ENCODE measurements around the gene ATXN10. TPM values are rescaled to one million over a fixed set of nuclear protein-coding genes. Genes with fewer than 3 reads are reported as not detected.

The ATXN10 gene
- total RNA-seq, 1 experiment from 2014 or later, result 303 TPM

- CTCF ChIA-PET, result no interaction called here
- no peaks in the 10 kb centered on the region for H3K79me2 ChIP-seq (ENCODE audit: low read depth)
- H3K4me2 ChIP-seq, result no peak overlapping the region
- no peaks in the 10 kb centered on the region for H4K20me1 ChIP-seq (ENCODE audit: insufficient read depth)
- no peak overlapping the region for H3K4me3 ChIP-seq
- no peak overlapping the region for H2AFZ ChIP-seq
- H3F3A ChIP-seq (ENCODE audit: insufficient read depth, low read depth), result peaks cover 13% of the 10 kb centered on the region
- no peaks in the 10 kb centered on the region for H3K4me1 ChIP-seq (replicated peaks; ENCODE audit: insufficient read depth)
- H3K9me3 ChIP-seq (ENCODE audit: insufficient read depth, low read depth), result peaks cover 10% of the 10 kb centered on the region
- no peaks in the 10 kb centered on the region for H3K27me3 ChIP-seq (ENCODE audit: insufficient read depth, low read depth)
- DNase-seq, result no peak
- no TSS peak for BruUV-seq (replicated peaks)
- POLR2A ChIA-PET (ENCODE audit: unreplicated experiment), result interaction anchor here (0.6 kb wide), 1 partner anchor 341 kb away, joined by 3 read pairs; no protein-coding TSS in a partner anchor
- H3K36me3 ChIP-seq (ENCODE audit: low read depth), result peaks cover 10% of the 10 kb centered on the region
- intact Hi-C loops (cut with micrococcal nuclease; ENCODE audit: unreplicated experiment), result no loop called here
- TF ChIP-seq, protein P1, sequence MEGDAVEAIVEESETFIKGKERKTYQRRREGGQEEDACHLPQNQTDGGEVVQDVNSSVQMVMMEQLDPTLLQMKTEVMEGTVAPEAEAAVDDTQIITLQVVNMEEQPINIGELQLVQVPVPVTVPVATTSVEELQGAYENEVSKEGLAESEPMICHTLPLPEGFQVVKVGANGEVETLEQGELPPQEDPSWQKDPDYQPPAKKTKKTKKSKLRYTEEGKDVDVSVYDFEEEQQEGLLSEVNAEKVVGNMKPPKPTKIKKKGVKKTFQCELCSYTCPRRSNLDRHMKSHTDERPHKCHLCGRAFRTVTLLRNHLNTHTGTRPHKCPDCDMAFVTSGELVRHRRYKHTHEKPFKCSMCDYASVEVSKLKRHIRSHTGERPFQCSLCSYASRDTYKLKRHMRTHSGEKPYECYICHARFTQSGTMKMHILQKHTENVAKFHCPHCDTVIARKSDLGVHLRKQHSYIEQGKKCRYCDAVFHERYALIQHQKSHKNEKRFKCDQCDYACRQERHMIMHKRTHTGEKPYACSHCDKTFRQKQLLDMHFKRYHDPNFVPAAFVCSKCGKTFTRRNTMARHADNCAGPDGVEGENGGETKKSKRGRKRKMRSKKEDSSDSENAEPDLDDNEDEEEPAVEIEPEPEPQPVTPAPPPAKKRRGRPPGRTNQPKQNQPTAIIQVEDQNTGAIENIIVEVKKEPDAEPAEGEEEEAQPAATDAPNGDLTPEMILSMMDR (conservative IDR thresholded peaks at IDR 0.05), result no peak
- TF ChIP-seq EZH2 (IDR thresholded peaks at IDR 0.05; ENCODE audit: low read depth), result no peak
- H3K9me2 ChIP-seq (ENCODE audit: insufficient read depth), result no peaks in the 10 kb centered on the region
- no peak overlapping the region for H3K27ac ChIP-seq
These were observed 185.9 kb downstream of the ATXN10 start for GRCh38 chr22:45857519-45857918.

GRCh38 chr22:45859231-45860161, 187.9 kb downstream of the ATXN10 start:
- CTCF ChIA-PET, result no interaction called here
- no peak overlapping the region for H3K4me2 ChIP-seq
- no peaks in the 10 kb centered on the region for H3K79me2 ChIP-seq (ENCODE audit: low read depth)
- intact Hi-C loops (cut with micrococcal nuclease; ENCODE audit: unreplicated experiment), result no loop called here
- no peaks in the 10 kb centered on the region for H4K20me1 ChIP-seq (ENCODE audit: insufficient read depth)
- TF ChIP-seq, protein P1 (conservative IDR thresholded peaks at IDR 0.05), result no peak
- TF ChIP-seq EZH2 (IDR thresholded peaks at IDR 0.05; ENCODE audit: low read depth), result no peak
- BruUV-seq (replicated peaks), result no TSS peak
- H3K9me2 ChIP-seq (ENCODE audit: insufficient read depth), result no peaks in the 10 kb centered on the region
- POLR2A ChIA-PET (ENCODE audit: unreplicated experiment), result no interaction called here
- DNase-seq, result peak in 1 of 2 experiments; percentile 67
- no peaks in the 10 kb centered on the region for H3K27me3 ChIP-seq (ENCODE audit: insufficient read depth, low read depth)
- no peak overlapping the region for H3K27ac ChIP-seq
- H3K36me3 ChIP-seq (ENCODE audit: low read depth), result no peaks in the 10 kb centered on the region
- no peak overlapping the region for H3K4me3 ChIP-seq
- no peaks in the 10 kb centered on the region for H3K9me3 ChIP-seq (ENCODE audit: insufficient read depth, low read depth)
- H2AFZ ChIP-seq, result no peak overlapping the region
- peaks cover 7% of the 10 kb centered on the region; the same call in 1 of the 2 replicates for H3K4me1 ChIP-seq (replicated peaks; ENCODE audit: insufficient read depth)
- peaks cover 22% of the 10 kb centered on the region for H3F3A ChIP-seq (ENCODE audit: insufficient read depth, low read depth)

- POLR2A ChIA-PET (ENCODE audit: unreplicated experiment), result no interaction called here
- H3K4me3 ChIP-seq, result no peak overlapping the region
- no peaks in the 10 kb centered on the region for H3K79me2 ChIP-seq (ENCODE audit: low read depth)
- H3K27ac ChIP-seq, result no peak overlapping the region
- no peak overlapping the region for H3K4me2 ChIP-seq
- H3K9me3 ChIP-seq (ENCODE audit: insufficient read depth, low read depth), result no peaks in the 10 kb centered on the region
- H3K4me1 ChIP-seq (replicated peaks; ENCODE audit: insufficient read depth), result peaks cover 7% of the 10 kb centered on the region; the same call in 1 of the 2 replicates
- H3K27me3 ChIP-seq (ENCODE audit: insufficient read depth, low read depth), result no peaks in the 10 kb centered on the region
- TF ChIP-seq, protein P1 (conservative IDR thresholded peaks at IDR 0.05), result no peak
- no peak for TF ChIP-seq EZH2 (IDR thresholded peaks at IDR 0.05; ENCODE audit: low read depth)
- BruUV-seq (replicated peaks), result no TSS peak
- peaks cover 22% of the 10 kb centered on the region for H3F3A ChIP-seq (ENCODE audit: insufficient read depth, low read depth)
- H4K20me1 ChIP-seq (ENCODE audit: insufficient read depth), result no peaks in the 10 kb centered on the region
- H3K36me3 ChIP-seq (ENCODE audit: low read depth), result no peaks in the 10 kb centered on the region
- CTCF ChIA-PET, result no interaction called here
- intact Hi-C loops (cut with micrococcal nuclease; ENCODE audit: unreplicated experiment), result no loop called here
- DNase-seq, result no peak
- H2AFZ ChIP-seq, result no peak overlapping the region
- no peaks in the 10 kb centered on the region for H3K9me2 ChIP-seq (ENCODE audit: insufficient read depth)
These were observed 188.6 kb downstream of the ATXN10 start for GRCh38 chr22:45860201-45860600.

Measured in PC-9 (cell line).